Testis (tissue), 3 donors: Measurements from ENCODE around the gene TEKT5. TPM values are rescaled to one million over a fixed set of nuclear protein-coding genes. Genes with fewer than 3 reads are reported as not detected.

Experiments used
- DNase-seq: peaks from one replicate; pipeline ENCODE4 v3.0.0-alpha.2; 2019
- H3K27ac ChIP-seq, 2 donors: fragments of 200-600 bp; sonication (generic); one replicate each; pipeline ENCODE4 v1.5.1; 2019
- H3K27me3 ChIP-seq: fragments of 200-600 bp; sonication (generic); one replicate; pipeline ENCODE4 v1.5.1; 2019
- H3K36me3 ChIP-seq: fragments of 200-600 bp; sonication (generic); one replicate; pipeline ENCODE4 v1.5.1; 2017; ENCODE audit warnings: low read depth; ENCODE audit errors: missing control alignments
- H3K4me1 ChIP-seq: fragments of 200-600 bp; sonication (generic); one replicate; pipeline ENCODE4 v1.5.1; 2019
- H3K4me3 ChIP-seq, 2 donors: fragments of 200-600 bp; sonication (generic); one replicate each; pipeline ENCODE4 v1.5.1; 2017 to 2019
- H3K9me3 ChIP-seq: fragments of 200-600 bp; sonication (generic); one replicate; pipeline ENCODE4 v1.5.1; 2017
- POLR2A ChIP-seq: fragments of 450-650 bp; IDR thresholded peaks from one replicate; pipeline ENCODE4 v1.6.1; 2017; ENCODE audit warnings: antibody characterized with exemption, mild to moderate bottlenecking, moderate library complexity
- WGBS, 2 donors: methylation state at CpG; one replicate each; pipeline ENCODE4 v1.1.5; 2018; 5-methylcytosine and 5-hydroxymethylcytosine counted together
- intact Hi-C: fragments of 100-400 bp; cut with DNase I; formaldehyde crosslinking; loops from one replicate; pipeline ENCODE4 v1.15.1; 2023; ENCODE audit warnings: low total_unique reads
- polyA plus RNA-seq: library from polyadenylated mRNA; stranded (reverse); fragments of 350-450 nt; fragmentation: Illumina TruSeq; extraction: RNeasy Lipid Tissue Mini Kit (QIAGEN cat#74804); gene quantifications from one replicate; pipeline ENCODE4 v1.2.3, GENCODE V29; 2014; ENCODE audit warnings: low read depth, low replicate concordance; ENCODE audit not compliant: insufficient read depth
- total RNA-seq, 2 donors: library from RNA; depleted of rRNA; stranded (reverse); fragments of >200 nt; gene quantifications; one replicate each; pipeline ENCODE4 v1.2.3, GENCODE V29; 2016
- TF ChIP-seq, protein P1 (sequence below), 3 experiments: fragments of 450-650 bp in 2 of 3; fragments of 200-600 bp in 1 of 3; sonication (generic) in 1 of 3; IDR thresholded peaks; one replicate each; pipeline ENCODE4 v1.5.1; 2016 to 2019; ENCODE audit warnings: antibody characterized with exemption in 3 of 3, mild to moderate bottlenecking in 2 of 3, moderate library complexity in 1 of 3

TEKT5 gene
- total and polyA plus RNA-seq, 3 donors from 2014 or later, result 20.7 to 69.1 (median 35.6) TPM

DNA sequence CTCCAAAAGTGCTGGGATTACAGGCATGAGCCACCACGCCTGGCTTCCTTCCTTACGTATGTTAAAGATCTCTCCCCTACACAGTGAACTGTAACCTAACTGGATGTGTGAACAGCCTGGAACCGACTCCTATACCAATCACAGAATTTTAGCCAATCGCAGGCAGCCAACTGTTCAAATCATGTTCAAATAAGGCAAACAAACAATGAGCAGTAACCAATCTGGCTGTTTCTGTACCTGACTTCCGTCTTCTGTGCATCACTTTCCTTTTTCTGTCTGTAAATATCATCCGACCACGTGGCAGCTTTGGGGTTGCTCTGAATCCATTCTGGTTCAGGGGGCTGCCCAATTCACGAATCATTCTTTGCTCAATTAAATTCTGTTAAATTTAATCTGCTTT lies 27.5 kb downstream of the TEKT5 start:
- Histone ChIP-seq H3K4me1 (no peaks in the 10 kb centered on the region), H3K36me3 (no peaks in the 10 kb centered on the region), H3K27ac (no peak overlapping the region), H3K27me3 (no peaks in the 10 kb centered on the region), H3K9me3 (no peaks in the 10 kb centered on the region), H3K4me3 (no peak overlapping the region)
- intact Hi-C loops, result no loop called here
- TF ChIP-seq, protein P1, sequence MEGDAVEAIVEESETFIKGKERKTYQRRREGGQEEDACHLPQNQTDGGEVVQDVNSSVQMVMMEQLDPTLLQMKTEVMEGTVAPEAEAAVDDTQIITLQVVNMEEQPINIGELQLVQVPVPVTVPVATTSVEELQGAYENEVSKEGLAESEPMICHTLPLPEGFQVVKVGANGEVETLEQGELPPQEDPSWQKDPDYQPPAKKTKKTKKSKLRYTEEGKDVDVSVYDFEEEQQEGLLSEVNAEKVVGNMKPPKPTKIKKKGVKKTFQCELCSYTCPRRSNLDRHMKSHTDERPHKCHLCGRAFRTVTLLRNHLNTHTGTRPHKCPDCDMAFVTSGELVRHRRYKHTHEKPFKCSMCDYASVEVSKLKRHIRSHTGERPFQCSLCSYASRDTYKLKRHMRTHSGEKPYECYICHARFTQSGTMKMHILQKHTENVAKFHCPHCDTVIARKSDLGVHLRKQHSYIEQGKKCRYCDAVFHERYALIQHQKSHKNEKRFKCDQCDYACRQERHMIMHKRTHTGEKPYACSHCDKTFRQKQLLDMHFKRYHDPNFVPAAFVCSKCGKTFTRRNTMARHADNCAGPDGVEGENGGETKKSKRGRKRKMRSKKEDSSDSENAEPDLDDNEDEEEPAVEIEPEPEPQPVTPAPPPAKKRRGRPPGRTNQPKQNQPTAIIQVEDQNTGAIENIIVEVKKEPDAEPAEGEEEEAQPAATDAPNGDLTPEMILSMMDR (IDR thresholded peaks at IDR 0.05), result no peak
- no peak for TF ChIP-seq POLR2A
- 91 to 92% methylated on average over 8 of the region's 8 CpGs for WGBS, 2 donors
- no peak for DNase-seq

- Histone ChIP-seq H3K27me3 (no peaks in the 10 kb centered on the region), H3K4me1 (no peaks in the 10 kb centered on the region), H3K4me3 (no peak overlapping the region), H3K9me3 (no peaks in the 10 kb centered on the region), H3K36me3 (no peaks in the 10 kb centered on the region), H3K27ac (no peak overlapping the region)
- no peak for TF ChIP-seq POLR2A
- TF ChIP-seq, protein P1 (IDR thresholded peaks at IDR 0.05), result no peak
- intact Hi-C loops, result no loop called here
- no peak for DNase-seq
- 87 to 88% methylated on average over 4 of the region's 4 CpGs for WGBS, 2 donors
These were observed 28.4 kb downstream of the TEKT5 start for GRCh38 chr16:10666291-10666690.

- no peak overlapping the region for H3K27ac ChIP-seq
- intact Hi-C loops, result no loop called here
- TF ChIP-seq, protein P1 (IDR thresholded peaks at IDR 0.05), result no peak
- no peak for TF ChIP-seq POLR2A
- 80 to 93% methylated on average over 7 of the region's 7 CpGs for WGBS, 2 donors
- no peak overlapping the region for H3K4me3 ChIP-seq
- no peak for DNase-seq
- H3K27me3 ChIP-seq, result no peaks in the 10 kb centered on the region
- H3K4me1 ChIP-seq, result no peaks in the 10 kb centered on the region
- no peaks in the 10 kb centered on the region for H3K36me3 ChIP-seq
- no peaks in the 10 kb centered on the region for H3K9me3 ChIP-seq
These were observed 29.6 kb downstream of the TEKT5 start for GRCh38 chr16:10665166-10665565.

- H3K4me3 ChIP-seq, result no peak overlapping the region
- TF ChIP-seq, protein P1 (IDR thresholded peaks at IDR 0.05), result no peak
- no peak for TF ChIP-seq POLR2A
These were observed 30.0 kb downstream of the TEKT5 start for GRCh38 chr16:10664720-10665126.

GRCh38 chr16:10663744-10664143 lies 31.0 kb downstream of the TEKT5 start:
- Histone ChIP-seq H3K4me1 (no peaks in the 10 kb centered on the region), H3K9me3 (no peaks in the 10 kb centered on the region), H3K4me3 (no peak overlapping the region), H3K36me3 (no peaks in the 10 kb centered on the region), H3K27ac (no peak overlapping the region), H3K27me3 (no peaks in the 10 kb centered on the region)
- DNase-seq, result no peak
- intact Hi-C loops, result no loop called here
- no peak for TF ChIP-seq POLR2A
- TF ChIP-seq, protein P1 (IDR thresholded peaks at IDR 0.05), result no peak
- WGBS, 2 donors, result 58 to 68% methylated on average over 4 of the region's 4 CpGs

More at GRCh38 chr16:10664720-10665126, 30.0 kb downstream of the TEKT5 start:
- intact Hi-C loops, result no loop called here
- Histone ChIP-seq H3K27me3 (no peaks in the 10 kb centered on the region), H3K27ac (no peak overlapping the region), H3K36me3 (no peaks in the 10 kb centered on the region), H3K9me3 (no peaks in the 10 kb centered on the region), H3K4me1 (no peaks in the 10 kb centered on the region)
- DNase-seq, result no peak
- WGBS, 2 donors, result 90 to 98% methylated on average over 2 of the region's 2 CpGs
